SK-N-SH (cell line): ENCODE results near the gene PIK3CA.

Experiments
- FOXM1 ChIP-seq: IDR thresholded peaks from 2 replicates; pipeline ENCODE4 v1.4.0; 2012; ENCODE audit warnings: low read depth, mild to moderate bottlenecking
- NFIC ChIP-seq: IDR thresholded peaks from 2 replicates; pipeline ENCODE4 v1.4.0; 2012; ENCODE audit warnings: borderline replicate concordance
- POLR2AphosphoS5 ChIP-seq: IDR thresholded peaks from 2 replicates; pipeline ENCODE4 v1.6.1; 2012; ENCODE audit warnings: low read depth, low read length
- RAD21 ChIP-seq: IDR thresholded peaks from 2 replicates; pipeline ENCODE4 v1.6.1; 2012; ENCODE audit warnings: mild to moderate bottlenecking, low read length
- SIN3A ChIP-seq: IDR thresholded peaks from 2 replicates; pipeline ENCODE4 v1.6.1; 2012; ENCODE audit warnings: low read depth, mild to moderate bottlenecking, low read length, moderate library complexity, borderline replicate concordance
- TF ChIP-seq, protein P1 (sequence below): fragments of 200-600 bp; sonication (generic); IDR thresholded peaks from 2 replicates; pipeline ENCODE4 v1.6.1; 2017; ENCODE audit warnings: antibody characterized with exemption, mild to moderate bottlenecking, moderate library complexity

DNA sequence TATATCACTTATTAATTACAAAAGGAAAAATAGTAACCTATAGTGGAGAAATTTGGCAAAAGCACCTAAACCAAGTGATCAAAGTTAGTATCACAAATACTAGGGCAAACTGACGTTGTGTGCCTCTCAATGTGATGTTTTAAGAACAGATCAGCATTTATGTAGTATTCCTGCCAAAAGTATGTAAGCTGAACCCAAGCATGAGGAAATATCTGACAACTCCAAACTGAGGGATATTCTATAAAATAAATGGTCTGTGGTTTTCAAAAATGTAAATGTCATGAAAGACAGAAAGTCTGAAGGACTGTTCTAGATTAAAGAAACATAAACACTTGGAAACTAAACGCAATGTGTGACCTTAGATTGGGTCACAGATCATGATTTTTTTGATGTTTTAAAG is 34.3 kb upstream of the PIK3CA start:
- TF ChIP-seq POLR2AphosphoS5 (no peak), SIN3A (no peak), FOXM1 (no peak), NFIC (no peak), RAD21 (no peak)
- TF ChIP-seq, protein P1, sequence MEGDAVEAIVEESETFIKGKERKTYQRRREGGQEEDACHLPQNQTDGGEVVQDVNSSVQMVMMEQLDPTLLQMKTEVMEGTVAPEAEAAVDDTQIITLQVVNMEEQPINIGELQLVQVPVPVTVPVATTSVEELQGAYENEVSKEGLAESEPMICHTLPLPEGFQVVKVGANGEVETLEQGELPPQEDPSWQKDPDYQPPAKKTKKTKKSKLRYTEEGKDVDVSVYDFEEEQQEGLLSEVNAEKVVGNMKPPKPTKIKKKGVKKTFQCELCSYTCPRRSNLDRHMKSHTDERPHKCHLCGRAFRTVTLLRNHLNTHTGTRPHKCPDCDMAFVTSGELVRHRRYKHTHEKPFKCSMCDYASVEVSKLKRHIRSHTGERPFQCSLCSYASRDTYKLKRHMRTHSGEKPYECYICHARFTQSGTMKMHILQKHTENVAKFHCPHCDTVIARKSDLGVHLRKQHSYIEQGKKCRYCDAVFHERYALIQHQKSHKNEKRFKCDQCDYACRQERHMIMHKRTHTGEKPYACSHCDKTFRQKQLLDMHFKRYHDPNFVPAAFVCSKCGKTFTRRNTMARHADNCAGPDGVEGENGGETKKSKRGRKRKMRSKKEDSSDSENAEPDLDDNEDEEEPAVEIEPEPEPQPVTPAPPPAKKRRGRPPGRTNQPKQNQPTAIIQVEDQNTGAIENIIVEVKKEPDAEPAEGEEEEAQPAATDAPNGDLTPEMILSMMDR, result no peak
